ENCODE measurements around the gene DNAJB8.

Gene DNAJB8

GRCh38 chr3:128445357-128445756 lies 21.3 kb downstream of the DNAJB8 start:
- no peak overlapping the region for H3K4ac ChIP-seq (ENCODE audit: low read length)
- H3K79me1 ChIP-seq (ENCODE audit: low read depth, low read length) = no peaks in the 10 kb centered on the region
- peaks cover 0 to 56% (median 2%) of the 10 kb centered on the region in 3 experiments for H3K27me3 ChIP-seq (ENCODE audit: control insufficient read depth in 3 of 3, insufficient read depth in 3 of 3, low read depth in 1 of 3, low read length in 3 of 3)
- DNase-seq (ENCODE audit: low spot score) = no peak
- H4K8ac ChIP-seq (ENCODE audit: low read depth, low read length) = peak overlapping the region; percentile 88
- H3K4me2 ChIP-seq (ENCODE audit: insufficient read depth, low read length, poor library complexity, severe bottlenecking) = no peak overlapping the region
- peak overlapping the region; percentile 61 for H3K14ac ChIP-seq (ENCODE audit: low read length)
- peak overlapping the region in 1 of 2 donors; percentile 55 for H3K4me3 ChIP-seq (ENCODE audit: low read length in 2 of 2)
- no peak overlapping the region for H2AFZ ChIP-seq (ENCODE audit: low read length)
- H2BK5ac ChIP-seq (ENCODE audit: low read length) = no peak overlapping the region
- no CpG with 5 or more reads among the region's 1 CpG for WGBS, 2 donors (ENCODE audit: extremely low coverage in 2 of 2, insufficient read length in 2 of 2, insufficient replicate concordance in 1 of 2)
- no peaks in the 10 kb centered on the region for H3K36me3 ChIP-seq (replicated peaks in 1 of 2; ENCODE audit: control insufficient read depth in 2 of 2, insufficient read depth in 2 of 2, low read length in 2 of 2)
- H4K91ac ChIP-seq (ENCODE audit: low read depth, low read length, poor library complexity) = peak overlapping the region; percentile 74
- no peak overlapping the region for H2AK5ac ChIP-seq (ENCODE audit: low read depth, low read length)
- no peak overlapping the region for H3K18ac ChIP-seq (ENCODE audit: low read length)
- H2BK12ac ChIP-seq (ENCODE audit: low read length) = no peak overlapping the region
- H3K23ac ChIP-seq (ENCODE audit: low read depth, low read length, poor library complexity) = peak overlapping the region; percentile 56
- H3K4me1 ChIP-seq (ENCODE audit: control insufficient read depth in 2 of 2, insufficient read depth in 1 of 2, low read depth in 1 of 2, low read length in 2 of 2) = no peaks in the 10 kb centered on the region
- peak overlapping the region; percentile 9 for H3K9ac ChIP-seq (ENCODE audit: low read depth, low read length, poor library complexity)
- peaks cover 0 to 12% of the 10 kb centered on the region in 2 donors for H3K9me3 ChIP-seq (replicated peaks in 1 of 2; ENCODE audit: control insufficient read depth in 2 of 2, insufficient read depth in 1 of 2, low read depth in 1 of 2, low read length in 2 of 2)
- no peak overlapping the region for H2BK120ac ChIP-seq (ENCODE audit: low read depth, low read length)
- no peak overlapping the region for H3K27ac ChIP-seq (replicated peaks; ENCODE audit: low read length)
- no peak overlapping the region for H2BK15ac ChIP-seq (ENCODE audit: low read length)

GRCh38 chr3:128443771-128444170 lies 22.9 kb downstream of the DNAJB8 start:
- Histone ChIP-seq H4K91ac (ENCODE audit: low read depth, low read length, poor library complexity) (no peak overlapping the region), H3K4ac (ENCODE audit: low read length) (no peak overlapping the region), H3K9ac (ENCODE audit: low read depth, low read length, poor library complexity) (no peak overlapping the region), H3K4me3 (ENCODE audit: low read length in 2 of 2) (no peak overlapping the region), H3K27ac (replicated peaks; ENCODE audit: low read length) (no peak overlapping the region), H3K14ac (ENCODE audit: low read length) (no peak overlapping the region), H3K23ac (ENCODE audit: low read depth, low read length, poor library complexity) (no peak overlapping the region), H3K36me3 (replicated peaks in 1 of 2; ENCODE audit: control insufficient read depth in 2 of 2, insufficient read depth in 2 of 2, low read length in 2 of 2) (no peaks in the 10 kb centered on the region), H3K4me2 (ENCODE audit: insufficient read depth, low read length, poor library complexity, severe bottlenecking) (no peak overlapping the region), H3K27me3 (ENCODE audit: control insufficient read depth in 3 of 3, insufficient read depth in 3 of 3, low read depth in 1 of 3, low read length in 3 of 3) (peaks cover 0 to 56% (median 2%) of the 10 kb centered on the region in 3 experiments), H2BK12ac (ENCODE audit: low read length) (no peak overlapping the region), H4K8ac (ENCODE audit: low read depth, low read length) (no peak overlapping the region), H3K18ac (ENCODE audit: low read length) (no peak overlapping the region), H3K9me3 (replicated peaks in 1 of 2; ENCODE audit: control insufficient read depth in 2 of 2, insufficient read depth in 1 of 2, low read depth in 1 of 2, low read length in 2 of 2) (peaks cover 0 to 12% of the 10 kb centered on the region in 2 donors), H3K4me1 (ENCODE audit: control insufficient read depth in 2 of 2, insufficient read depth in 1 of 2, low read depth in 1 of 2, low read length in 2 of 2) (no peaks in the 10 kb centered on the region), H2AK5ac (ENCODE audit: low read depth, low read length) (no peak overlapping the region), H2BK120ac (ENCODE audit: low read depth, low read length) (no peak overlapping the region), H2BK15ac (ENCODE audit: low read length) (no peak overlapping the region), H2BK5ac (ENCODE audit: low read length) (no peak overlapping the region), H3K79me1 (ENCODE audit: low read depth, low read length) (no peaks in the 10 kb centered on the region), H2AFZ (ENCODE audit: low read length) (no peak overlapping the region)
- no peak for DNase-seq (ENCODE audit: low spot score)
- WGBS, 2 donors (ENCODE audit: extremely low coverage in 2 of 2, insufficient read length in 2 of 2, insufficient replicate concordance in 1 of 2) = no CpG with 5 or more reads among the region's 3 CpGs

- H2BK120ac ChIP-seq (ENCODE audit: low read depth, low read length) = no peak overlapping the region
- H2BK15ac ChIP-seq (ENCODE audit: low read length) = no peak overlapping the region
- H2AK5ac ChIP-seq (ENCODE audit: low read depth, low read length) = no peak overlapping the region
- H2AFZ ChIP-seq (ENCODE audit: low read length) = no peak overlapping the region
- H2BK12ac ChIP-seq (ENCODE audit: low read length) = no peak overlapping the region
- H3K9ac ChIP-seq (ENCODE audit: low read depth, low read length, poor library complexity) = no peak overlapping the region
- no peak for DNase-seq (ENCODE audit: low spot score)
- H4K8ac ChIP-seq (ENCODE audit: low read depth, low read length) = no peak overlapping the region
- H3K4me2 ChIP-seq (ENCODE audit: insufficient read depth, low read length, poor library complexity, severe bottlenecking) = no peak overlapping the region
- H3K14ac ChIP-seq (ENCODE audit: low read length) = no peak overlapping the region
- no CpG with 5 or more reads among the region's 6 CpGs for WGBS, 2 donors (ENCODE audit: extremely low coverage in 2 of 2, insufficient read length in 2 of 2, insufficient replicate concordance in 1 of 2)
- no peak overlapping the region for H3K4me3 ChIP-seq (ENCODE audit: low read length in 2 of 2)
- H4K91ac ChIP-seq (ENCODE audit: low read depth, low read length, poor library complexity) = no peak overlapping the region
- peak overlapping the region; percentile 16 for H3K18ac ChIP-seq (ENCODE audit: low read length)
- H3K9me3 ChIP-seq (replicated peaks in 1 of 2; ENCODE audit: control insufficient read depth in 2 of 2, insufficient read depth in 1 of 2, low read depth in 1 of 2, low read length in 2 of 2) = peaks cover 0 to 12% of the 10 kb centered on the region in 2 donors
- H3K27ac ChIP-seq (replicated peaks; ENCODE audit: low read length) = no peak overlapping the region
- H3K27me3 ChIP-seq (ENCODE audit: control insufficient read depth in 3 of 3, insufficient read depth in 3 of 3, low read depth in 1 of 3, low read length in 3 of 3) = peaks cover 0 to 61% (median 2%) of the 10 kb centered on the region in 3 experiments
- no peak overlapping the region for H3K4ac ChIP-seq (ENCODE audit: low read length)
- no peaks in the 10 kb centered on the region for H3K36me3 ChIP-seq (replicated peaks in 1 of 2; ENCODE audit: control insufficient read depth in 2 of 2, insufficient read depth in 2 of 2, low read length in 2 of 2)
- H3K4me1 ChIP-seq (ENCODE audit: control insufficient read depth in 2 of 2, insufficient read depth in 1 of 2, low read depth in 1 of 2, low read length in 2 of 2) = no peaks in the 10 kb centered on the region
- H2BK5ac ChIP-seq (ENCODE audit: low read length) = no peak overlapping the region
- H3K23ac ChIP-seq (ENCODE audit: low read depth, low read length, poor library complexity) = no peak overlapping the region
- H3K79me1 ChIP-seq (ENCODE audit: low read depth, low read length) = no peaks in the 10 kb centered on the region
Observed at GRCh38 chr3:128442949-128443348, 23.7 kb downstream of the DNAJB8 start.

GRCh38 chr3:128442070-128442469 lies 24.6 kb downstream of the DNAJB8 start:
- Histone ChIP-seq H2AK5ac (ENCODE audit: low read depth, low read length) (no peak overlapping the region), H3K4me3 (ENCODE audit: low read length in 2 of 2) (no peak overlapping the region), H2BK12ac (ENCODE audit: low read length) (no peak overlapping the region), H3K79me1 (ENCODE audit: low read depth, low read length) (no peaks in the 10 kb centered on the region), H2BK5ac (ENCODE audit: low read length) (no peak overlapping the region), H3K14ac (ENCODE audit: low read length) (no peak overlapping the region), H2BK120ac (ENCODE audit: low read depth, low read length) (no peak overlapping the region), H3K27ac (replicated peaks; ENCODE audit: low read length) (no peak overlapping the region), H4K8ac (ENCODE audit: low read depth, low read length) (no peak overlapping the region), H3K4ac (ENCODE audit: low read length) (no peak overlapping the region), H3K4me1 (ENCODE audit: control insufficient read depth in 2 of 2, insufficient read depth in 1 of 2, low read depth in 1 of 2, low read length in 2 of 2) (no peaks in the 10 kb centered on the region), H2AFZ (ENCODE audit: low read length) (no peak overlapping the region), H3K9ac (ENCODE audit: low read depth, low read length, poor library complexity) (no peak overlapping the region), H3K36me3 (replicated peaks in 1 of 2; ENCODE audit: control insufficient read depth in 2 of 2, insufficient read depth in 2 of 2, low read length in 2 of 2) (no peaks in the 10 kb centered on the region), H3K27me3 (ENCODE audit: control insufficient read depth in 3 of 3, insufficient read depth in 3 of 3, low read depth in 1 of 3, low read length in 3 of 3) (peaks cover 0 to 59% (median 2%) of the 10 kb centered on the region in 3 experiments), H3K18ac (ENCODE audit: low read length) (no peak overlapping the region), H2BK15ac (ENCODE audit: low read length) (no peak overlapping the region), H3K9me3 (replicated peaks in 1 of 2; ENCODE audit: control insufficient read depth in 2 of 2, insufficient read depth in 1 of 2, low read depth in 1 of 2, low read length in 2 of 2) (peaks cover 0 to 12% of the 10 kb centered on the region in 2 donors), H3K23ac (ENCODE audit: low read depth, low read length, poor library complexity) (no peak overlapping the region), H3K4me2 (ENCODE audit: insufficient read depth, low read length, poor library complexity, severe bottlenecking) (no peak overlapping the region), H4K91ac (ENCODE audit: low read depth, low read length, poor library complexity) (no peak overlapping the region)
- no peak for DNase-seq (ENCODE audit: low spot score)
- no CpG with 5 or more reads among the region's 7 CpGs for WGBS, 2 donors (ENCODE audit: extremely low coverage in 2 of 2, insufficient read length in 2 of 2, insufficient replicate concordance in 1 of 2)
